Measurements from ENCODE around the gene SAMD14.

- TF ChIP-seq CTCF (IDR thresholded peaks at IDR 0.05) (no peak), ZFX (IDR thresholded peaks at IDR 0.05; ENCODE audit: borderline replicate concordance) (no peak)
These were observed 772 bp upstream of the SAMD14 start for GRCh38 chr17:50130559-50131305.

Measured in 22Rv1 (cell line).